GM21619 (cell line): ENCODE results near the gene GSK3B.

ENCODE experiments used
- ATAC-seq: cut with Tn5 transposase; IDR thresholded peaks from one replicate; pipeline ENCODE4 v1.9.1; 2021; ENCODE audit not compliant: unreplicated experiment

The GSK3B gene

GRCh38 chr3:120098710-120099109 is 4.5 kb upstream of the GSK3B start:
- no peak for ATAC-seq

- no peak for ATAC-seq
Measured at GRCh38 chr3:120095979-120096426, 1.8 kb upstream of the GSK3B start.

GRCh38 chr3:120095226-120095978 is 1.2 kb upstream of the GSK3B start:
- ATAC-seq = peak; percentile 34

GRCh38 chr3:120094776-120095225 is 554 bp upstream of the GSK3B start:
- ATAC-seq = peak; percentile 66

GRCh38 chr3:120093119-120093910 is 932 bp downstream of the GSK3B start:
- ATAC-seq = no peak

GRCh38 chr3:120092474-120092873 is 1.8 kb downstream of the GSK3B start:
- ATAC-seq = no peak

GRCh38 chr3:120090422-120090821 is 3.8 kb downstream of the GSK3B start:
- no peak for ATAC-seq

GRCh38 chr3:120089089-120089488 is 5.2 kb downstream of the GSK3B start:
- ATAC-seq = no peak

- no peak for ATAC-seq
Measured at GRCh38 chr3:120088622-120089021, 5.6 kb downstream of the GSK3B start.

GRCh38 chr3:120081719-120082118 is 12.5 kb downstream of the GSK3B start:
- ATAC-seq = no peak

- ATAC-seq = no peak
Measured at GRCh38 chr3:120080836-120081235, 13.4 kb downstream of the GSK3B start.

- no peak for ATAC-seq
Measured at GRCh38 chr3:120077731-120078130, 16.5 kb downstream of the GSK3B start.

GRCh38 chr3:120072867-120073525 is 21.3 kb downstream of the GSK3B start:
- ATAC-seq = no peak

GRCh38 chr3:120071259-120071658 is 23.0 kb downstream of the GSK3B start:
- ATAC-seq = no peak

- ATAC-seq = no peak
Measured at GRCh38 chr3:120070263-120070981, 23.8 kb downstream of the GSK3B start.

- ATAC-seq = no peak
Measured at GRCh38 chr3:120067083-120067482, 27.2 kb downstream of the GSK3B start.

- no peak for ATAC-seq
Measured at GRCh38 chr3:120066634-120067033, 27.6 kb downstream of the GSK3B start.

GRCh38 chr3:120064641-120065040 is 29.6 kb downstream of the GSK3B start:
- ATAC-seq = no peak

GRCh38 chr3:120062474-120062873 is 31.8 kb downstream of the GSK3B start:
- no peak for ATAC-seq

GRCh38 chr3:120059081-120059864 is 35.0 kb downstream of the GSK3B start:
- no peak for ATAC-seq
